ENCODE data around the gene SCIN.

SCIN gene

DNA sequence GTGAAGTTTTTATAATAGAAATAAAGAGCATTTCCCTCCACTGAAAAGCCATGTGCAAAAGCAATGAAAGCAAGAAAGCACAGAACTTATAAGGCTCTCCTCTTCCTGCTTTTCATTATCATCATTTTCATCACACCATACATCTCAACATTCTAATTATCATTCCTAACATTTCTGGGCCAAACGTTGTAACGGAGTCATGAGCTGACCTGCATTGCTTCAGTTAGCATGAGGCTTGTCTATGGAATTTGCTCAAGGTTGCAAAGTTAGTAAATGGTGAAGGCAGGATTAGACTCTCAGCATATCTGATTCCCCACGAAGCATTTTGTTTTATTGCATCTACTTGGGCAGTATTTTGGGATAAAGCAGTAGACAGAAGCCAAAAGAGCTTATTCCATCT is 11.4 kb downstream of the SCIN start:
- no peak for ATAC-seq (replicated peaks)
- Mint-ChIP-seq H3K36me3 (no peaks in the 10 kb centered on the region), H3K9me3 (no peaks in the 10 kb centered on the region), H3K4me3 (no peak overlapping the region), H3K27me3 (peaks cover 5 to 10% of the 10 kb centered on the region in 2 donors), H3K4me1 (peaks cover 14 to 15% of the 10 kb centered on the region in 2 donors), H3K27ac (no peak overlapping the region)
- no peak for DNase-seq

DNA sequence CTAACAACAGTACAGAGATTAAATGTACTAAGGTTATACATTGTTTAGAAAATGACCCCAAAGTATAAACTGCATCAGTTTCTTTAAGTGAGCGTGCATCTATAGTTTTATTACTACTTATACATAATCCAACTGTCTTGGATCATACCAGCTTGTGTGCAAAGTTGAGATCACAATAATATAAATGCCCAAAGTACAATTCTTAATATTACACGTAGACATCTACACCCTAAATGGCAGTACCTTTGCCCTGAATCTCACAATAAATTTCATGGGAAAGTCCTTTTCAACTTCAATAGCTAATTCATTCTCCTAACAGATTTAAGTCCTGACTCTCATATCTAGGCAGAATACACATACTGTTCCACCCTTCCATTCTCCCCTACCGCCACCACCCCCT is 11.8 kb downstream of the SCIN start:
- DNase-seq (no peak), ATAC-seq (replicated peaks) (no peak)
- no peak overlapping the region for H3K27ac Mint-ChIP-seq
- no peak overlapping the region for H3K4me3 Mint-ChIP-seq
- peaks cover 5 to 10% of the 10 kb centered on the region in 2 donors for H3K27me3 Mint-ChIP-seq
- H3K9me3 Mint-ChIP-seq: no peaks in the 10 kb centered on the region
- H3K36me3 Mint-ChIP-seq: no peaks in the 10 kb centered on the region
- peaks cover 14 to 15% of the 10 kb centered on the region in 2 donors for H3K4me1 Mint-ChIP-seq

DNA sequence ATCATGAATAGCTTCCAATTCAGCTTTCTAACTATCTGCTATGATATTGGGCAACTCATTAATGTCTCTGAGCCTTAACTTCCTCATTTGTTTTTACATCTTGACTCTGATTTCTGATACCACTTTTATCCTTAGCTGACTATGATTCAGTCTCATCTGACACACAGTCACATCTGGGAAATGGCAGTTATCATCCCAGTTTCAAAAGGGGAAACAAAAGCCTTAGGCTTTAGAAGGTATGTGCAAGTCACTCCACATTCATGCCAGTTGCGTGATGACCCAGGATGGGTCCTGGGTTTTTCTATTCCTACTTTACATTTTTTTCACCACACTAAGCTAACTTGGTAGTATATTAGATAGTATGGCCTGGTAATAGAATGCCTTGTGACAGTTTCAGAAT is 12.7 kb downstream of the SCIN start:
- no peak for DNase-seq
- Mint-ChIP-seq H3K27ac (no peak overlapping the region), H3K9me3 (no peaks in the 10 kb centered on the region), H3K27me3 (peaks cover 7 to 10% of the 10 kb centered on the region in 2 donors), H3K4me1 (peaks cover 14 to 15% of the 10 kb centered on the region in 2 donors), H3K36me3 (no peaks in the 10 kb centered on the region), H3K4me3 (no peak overlapping the region)
- peak in 1 of 2 donors; percentile 36 for ATAC-seq (replicated peaks)

DNA sequence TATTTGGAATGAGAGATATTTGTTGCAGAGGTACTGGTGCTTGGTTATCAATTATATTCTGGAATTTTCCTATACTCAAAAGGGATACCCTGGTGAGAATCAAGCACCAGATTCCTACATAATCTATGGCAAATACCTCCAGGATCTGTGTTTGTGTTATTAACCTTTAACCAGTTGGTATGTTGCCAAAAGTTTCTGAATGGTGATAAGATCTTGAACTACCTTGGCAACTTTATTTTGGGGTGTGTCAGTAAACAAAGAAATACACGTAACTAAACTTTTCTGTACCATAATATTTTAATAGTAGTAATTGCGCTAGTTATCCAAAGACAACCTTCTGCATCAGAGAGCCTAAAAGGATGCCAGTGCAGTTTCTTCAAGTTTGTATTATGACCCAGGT is 13.4 kb downstream of the SCIN start:
- H3K4me1 Mint-ChIP-seq: peaks cover 14 to 15% of the 10 kb centered on the region in 2 donors
- H3K36me3 Mint-ChIP-seq: no peaks in the 10 kb centered on the region
- H3K27me3 Mint-ChIP-seq: peaks cover 7% of the 10 kb centered on the region in 2 donors
- no peak for DNase-seq
- H3K9me3 Mint-ChIP-seq: no peaks in the 10 kb centered on the region
- H3K4me3 Mint-ChIP-seq: no peak overlapping the region
- H3K27ac Mint-ChIP-seq: no peak overlapping the region
- ATAC-seq (replicated peaks): no peak

DNA sequence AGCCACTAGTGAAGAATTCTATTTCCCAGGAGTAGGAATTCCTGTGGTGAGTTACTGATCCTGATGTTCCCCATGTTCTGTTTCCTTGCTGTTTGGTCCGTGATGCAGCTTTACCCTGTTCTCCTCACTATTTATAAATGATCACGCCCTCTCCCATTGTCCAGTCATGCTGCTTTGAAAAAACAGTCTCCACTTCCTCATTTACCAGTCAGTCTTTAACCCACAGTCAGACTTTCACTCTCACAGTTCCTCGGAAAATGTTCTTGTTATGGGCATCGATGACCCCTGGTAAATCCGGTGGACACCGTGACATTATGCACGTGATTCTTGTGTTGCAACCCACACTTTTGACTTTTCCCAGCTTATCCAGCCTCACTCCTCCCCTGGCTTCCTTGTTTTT is 14.4 kb downstream of the SCIN start:
- H3K4me1 Mint-ChIP-seq: peaks cover 14 to 15% of the 10 kb centered on the region in 2 donors
- H3K36me3 Mint-ChIP-seq: no peaks in the 10 kb centered on the region
- DNase-seq: peak; percentile 35
- H3K4me3 Mint-ChIP-seq: peak overlapping the region; percentile 1 to 12
- ATAC-seq (replicated peaks): peak; percentile 97 to 98
- no peaks in the 10 kb centered on the region for H3K9me3 Mint-ChIP-seq
- H3K27ac Mint-ChIP-seq: no peak overlapping the region
- peaks cover 4 to 5% of the 10 kb centered on the region in 2 donors for H3K27me3 Mint-ChIP-seq

DNA sequence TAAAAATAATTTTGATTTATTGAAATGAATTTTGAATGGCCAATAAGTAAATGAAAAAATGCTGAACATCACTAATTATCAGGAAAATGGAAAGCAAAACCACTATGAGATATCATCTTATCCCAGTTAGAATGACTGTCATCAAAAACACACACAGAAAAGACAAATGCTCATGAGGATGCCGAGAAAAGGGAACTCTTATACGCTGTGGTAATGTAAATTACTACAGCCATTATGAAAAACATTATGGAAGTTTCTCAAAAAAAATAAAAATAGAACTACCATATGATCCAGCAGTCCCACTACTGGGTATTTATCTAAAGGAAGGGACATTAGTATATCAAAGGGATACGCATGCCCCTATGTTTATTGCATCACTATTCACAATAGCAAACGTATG is 15.8 kb downstream of the SCIN start:
- Mint-ChIP-seq H3K4me1 (peaks cover 14 to 15% of the 10 kb centered on the region in 2 donors), H3K9me3 (no peaks in the 10 kb centered on the region), H3K27me3 (peaks cover 0 to 4% of the 10 kb centered on the region in 2 donors), H3K36me3 (no peaks in the 10 kb centered on the region), H3K4me3 (no peak overlapping the region), H3K27ac (no peak overlapping the region)
- DNase-seq (no peak), ATAC-seq (replicated peaks) (no peak)

DNA sequence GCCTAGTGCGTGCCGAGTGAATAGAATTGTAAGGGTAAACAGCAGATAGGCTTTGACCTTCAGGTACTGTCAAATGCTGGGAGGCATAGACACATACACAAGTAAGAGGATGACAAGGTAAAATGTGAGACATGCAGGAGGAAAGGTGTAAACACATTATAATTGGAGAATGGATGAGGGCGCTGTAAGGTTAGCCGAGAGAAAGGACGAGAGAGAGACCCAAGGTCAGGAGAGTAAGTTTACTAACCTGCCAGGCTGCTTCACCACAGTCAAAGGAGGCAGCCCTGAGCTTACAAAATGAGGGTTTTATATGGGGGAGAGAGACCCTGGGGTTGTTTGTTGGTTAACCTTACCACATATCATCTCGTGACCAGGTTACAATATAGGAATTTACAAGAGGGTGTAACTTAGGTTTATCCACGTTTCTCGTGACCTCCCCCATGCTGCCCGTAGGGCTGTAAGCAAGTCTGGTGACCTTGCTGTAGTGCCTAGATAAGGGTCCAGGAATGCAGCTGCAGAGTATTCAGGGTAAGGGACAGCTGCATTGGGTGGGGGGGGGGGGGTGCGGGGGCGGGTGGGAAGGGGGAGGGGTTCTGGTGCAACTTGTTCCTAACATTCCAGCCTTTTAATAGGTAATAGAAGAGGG is 17.9 kb downstream of the SCIN start:
- Mint-ChIP-seq H3K4me3 (no peak overlapping the region), H3K27ac (no peak overlapping the region), H3K4me1 (peaks cover 12 to 15% of the 10 kb centered on the region in 2 donors)

DNA sequence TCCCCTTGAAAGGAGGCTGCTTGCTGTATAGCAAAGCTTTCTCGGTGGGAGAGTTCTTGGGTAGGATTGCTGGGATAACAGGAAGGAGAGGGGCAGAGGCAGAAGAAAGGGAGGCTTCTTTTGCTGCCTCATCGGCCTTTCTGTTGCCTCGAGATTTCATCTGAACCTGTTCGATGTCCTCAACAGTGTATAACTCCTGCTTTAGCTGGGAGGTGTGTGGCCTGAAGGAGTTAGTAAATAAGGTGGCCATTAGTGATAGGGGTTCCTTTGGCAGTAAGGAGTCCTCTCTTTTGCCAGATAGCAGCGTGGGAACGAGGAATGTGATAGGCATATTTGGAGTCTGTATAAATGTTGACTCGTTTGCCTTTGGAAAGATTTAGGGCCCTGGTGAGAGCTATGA is 20.0 kb downstream of the SCIN start:
- H3K36me3 Mint-ChIP-seq: no peaks in the 10 kb centered on the region
- peaks cover 4 to 5% of the 10 kb centered on the region in 2 donors for H3K4me1 Mint-ChIP-seq
- DNase-seq (no peak), ATAC-seq (replicated peaks) (no peak)
- peaks cover 8 to 9% of the 10 kb centered on the region in 2 donors for H3K9me3 Mint-ChIP-seq
- H3K4me3 Mint-ChIP-seq: no peak overlapping the region
- H3K27ac Mint-ChIP-seq: no peak overlapping the region
- peaks cover 0 to 17% of the 10 kb centered on the region in 2 donors for H3K27me3 Mint-ChIP-seq

More for the DNA sequence above, 17.9 kb downstream of the SCIN start:
- ATAC-seq (replicated peaks) (no peak), DNase-seq (no peak)
- no peaks in the 10 kb centered on the region for H3K36me3 Mint-ChIP-seq
- peaks cover 0 to 4% of the 10 kb centered on the region in 2 donors for H3K27me3 Mint-ChIP-seq
- no peaks in the 10 kb centered on the region for H3K9me3 Mint-ChIP-seq

DNA sequence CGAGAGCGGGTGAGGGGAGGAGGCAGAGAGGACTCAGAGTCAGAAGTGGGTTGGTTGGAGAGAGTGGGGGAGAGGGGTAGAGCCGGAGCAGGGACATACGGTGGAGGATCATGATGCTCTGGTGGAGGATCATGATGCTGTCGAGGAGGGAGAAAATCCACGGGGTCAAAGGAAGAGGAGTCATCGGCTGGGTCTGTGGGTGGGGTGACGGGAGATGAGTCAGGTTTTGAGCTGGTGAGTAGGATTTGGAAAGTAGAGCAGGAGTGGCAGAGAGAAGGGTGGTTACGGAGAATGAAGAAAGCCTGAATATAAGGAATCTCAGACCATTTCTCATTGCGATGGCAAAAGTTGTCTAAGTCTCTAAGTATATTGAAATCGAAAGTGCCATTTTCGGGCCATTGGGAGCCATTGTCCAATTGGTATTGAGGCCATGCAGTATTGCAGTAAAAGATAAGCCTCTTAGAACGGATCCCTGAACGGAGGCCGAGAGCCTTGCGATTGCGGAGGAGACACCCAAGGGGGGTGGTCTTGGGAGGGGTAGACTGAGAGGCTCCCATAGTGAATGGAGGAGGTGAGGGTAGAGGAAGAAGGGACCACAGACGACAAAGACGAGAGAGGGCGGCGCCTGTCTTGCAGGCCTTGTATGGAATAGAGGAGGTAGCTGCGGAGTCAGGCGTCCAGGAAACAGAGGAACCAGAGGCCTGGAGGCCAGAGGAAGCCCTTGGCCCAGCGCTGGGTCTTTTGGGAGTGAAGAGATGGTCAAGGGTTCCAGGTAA is 23.8 kb downstream of the SCIN start:
- no peaks in the 10 kb centered on the region for H3K4me1 Mint-ChIP-seq
- DNase-seq (no peak), ATAC-seq (replicated peaks) (no peak)
- no peak overlapping the region for H3K27ac Mint-ChIP-seq
- peaks cover 8 to 9% of the 10 kb centered on the region in 2 donors for H3K9me3 Mint-ChIP-seq
- H3K4me3 Mint-ChIP-seq: no peak overlapping the region
- H3K27me3 Mint-ChIP-seq: peaks cover 0 to 12% of the 10 kb centered on the region in 2 donors
- no peaks in the 10 kb centered on the region for H3K36me3 Mint-ChIP-seq

DNA sequence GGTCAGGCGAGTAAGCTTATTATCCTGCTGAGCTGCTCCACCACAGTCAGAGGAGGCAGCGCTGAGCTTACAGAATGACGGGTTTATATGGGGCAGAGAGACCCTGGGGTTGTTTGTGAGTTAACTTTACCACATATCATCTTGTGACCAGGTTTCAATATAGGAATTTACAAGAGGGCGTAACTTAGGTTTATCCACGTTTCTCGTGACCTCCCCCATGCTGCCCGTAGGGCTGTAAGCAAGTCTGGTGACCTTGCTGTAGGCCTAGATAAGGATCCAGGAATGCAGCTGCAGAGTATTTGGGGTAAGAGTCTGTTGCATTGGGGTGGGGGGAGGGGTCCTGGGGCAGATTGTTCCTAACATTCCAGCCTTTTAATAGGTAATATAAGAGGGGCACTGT is 24.6 kb downstream of the SCIN start:
- DNase-seq (no peak), ATAC-seq (replicated peaks) (no peak)
- no peak overlapping the region for H3K27ac Mint-ChIP-seq
- H3K27me3 Mint-ChIP-seq: peaks cover 0 to 20% of the 10 kb centered on the region in 2 donors
- H3K9me3 Mint-ChIP-seq: peaks cover 8 to 9% of the 10 kb centered on the region in 2 donors
- no peaks in the 10 kb centered on the region for H3K4me1 Mint-ChIP-seq
- H3K4me3 Mint-ChIP-seq: no peak overlapping the region
- no peaks in the 10 kb centered on the region for H3K36me3 Mint-ChIP-seq

DNA sequence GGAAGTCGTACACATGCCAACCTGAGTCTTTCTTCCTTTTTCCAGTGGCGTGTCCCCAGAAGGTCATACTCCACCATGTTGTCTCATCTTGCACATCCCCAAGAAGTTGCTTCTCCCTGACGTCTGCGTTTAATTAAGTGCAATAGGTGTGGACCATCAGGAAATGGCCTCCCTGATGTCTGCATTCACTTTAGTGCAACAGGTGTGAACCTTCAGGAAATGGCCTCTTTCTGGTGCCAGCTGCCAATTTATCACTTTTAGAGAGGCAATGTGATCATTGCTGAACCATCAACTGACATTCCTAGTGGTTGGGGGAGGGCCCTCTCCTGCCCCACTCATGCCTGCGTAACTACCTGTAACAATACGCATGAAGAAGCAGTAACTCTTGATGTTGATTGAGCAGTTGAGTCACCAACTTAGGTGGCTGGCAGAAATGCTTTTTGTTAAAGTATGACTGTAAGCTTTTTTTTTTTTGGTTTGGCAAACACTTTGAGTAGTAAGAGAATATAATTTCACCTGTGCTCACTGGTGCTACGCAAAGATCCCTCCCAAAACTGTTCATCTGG is 25.8 kb downstream of the SCIN start:
- H3K27me3 Mint-ChIP-seq: peaks cover 0 to 20% of the 10 kb centered on the region in 2 donors
- no peak for ATAC-seq (replicated peaks)
- H3K9me3 Mint-ChIP-seq: peaks cover 8 to 9% of the 10 kb centered on the region in 2 donors
- no peak overlapping the region for H3K27ac Mint-ChIP-seq
- no peak for DNase-seq
- H3K36me3 Mint-ChIP-seq: no peaks in the 10 kb centered on the region
- no peaks in the 10 kb centered on the region for H3K4me1 Mint-ChIP-seq
- H3K4me3 Mint-ChIP-seq: no peak overlapping the region

DNA sequence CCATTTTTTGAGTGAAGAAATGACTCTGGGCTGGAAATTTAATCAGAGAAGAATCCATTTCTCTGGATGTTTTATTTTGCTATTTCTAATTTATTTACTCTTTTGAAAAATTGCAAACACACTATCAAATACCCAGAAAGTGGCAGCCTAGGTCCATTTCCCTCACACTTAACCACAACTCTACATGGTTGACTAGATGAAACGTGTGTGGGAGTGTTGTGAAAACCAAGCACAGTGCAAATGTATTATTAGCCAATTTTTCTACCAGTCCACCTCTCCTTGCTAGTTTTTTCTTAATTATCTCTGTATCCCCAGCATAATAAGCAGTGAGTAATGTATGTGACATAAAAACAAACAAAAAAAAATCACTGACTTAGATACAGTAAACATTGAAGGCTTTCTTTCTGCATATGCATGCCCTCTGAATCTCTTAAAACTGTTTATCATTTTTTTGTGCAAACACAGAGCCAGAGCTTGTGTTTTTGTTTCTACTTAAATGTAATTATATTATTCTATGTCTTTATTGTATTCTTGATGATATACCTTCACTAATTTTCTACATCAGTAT is 30.9 kb downstream of the SCIN start:
- Mint-ChIP-seq H3K27ac (no peak overlapping the region), H3K36me3 (peaks cover 0 to 6% of the 10 kb centered on the region in 2 donors), H3K27me3 (peaks cover 0 to 7% of the 10 kb centered on the region in 2 donors), H3K4me3 (no peak overlapping the region), H3K4me1 (no peaks in the 10 kb centered on the region), H3K9me3 (peaks cover 8 to 13% of the 10 kb centered on the region in 2 donors)
- no peak for DNase-seq
- peak; percentile 89 to 91 for ATAC-seq (replicated peaks)

DNA sequence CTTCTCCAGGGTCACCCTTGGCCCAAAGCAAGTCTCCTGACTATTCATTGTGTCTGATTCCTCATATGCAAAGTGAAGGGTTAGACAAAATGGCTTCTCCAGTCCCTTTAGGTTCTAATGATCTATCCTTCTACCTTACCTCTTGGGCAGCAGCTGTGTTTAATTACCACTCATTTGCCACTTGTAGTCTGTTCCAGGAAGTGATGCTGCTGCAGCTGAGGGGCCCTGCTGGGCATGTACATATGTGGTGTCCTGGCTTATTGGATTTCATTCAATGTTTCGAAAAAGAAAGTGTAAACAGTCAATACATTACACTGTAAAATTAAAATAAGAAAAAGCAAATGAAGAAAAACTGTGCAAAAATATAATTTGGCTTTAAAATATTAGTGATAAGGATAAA is 36.6 kb downstream of the SCIN start:
- ATAC-seq (replicated peaks): no peak
- Mint-ChIP-seq H3K4me1 (no peaks in the 10 kb centered on the region), H3K4me3 (no peak overlapping the region), H3K27me3 (peaks cover 0 to 7% of the 10 kb centered on the region in 2 donors), H3K9me3 (peaks cover 3 to 7% of the 10 kb centered on the region in 2 donors), H3K36me3 (peaks cover 0 to 3% of the 10 kb centered on the region in 2 donors), H3K27ac (no peak overlapping the region)
- no peak for DNase-seq

DNA sequence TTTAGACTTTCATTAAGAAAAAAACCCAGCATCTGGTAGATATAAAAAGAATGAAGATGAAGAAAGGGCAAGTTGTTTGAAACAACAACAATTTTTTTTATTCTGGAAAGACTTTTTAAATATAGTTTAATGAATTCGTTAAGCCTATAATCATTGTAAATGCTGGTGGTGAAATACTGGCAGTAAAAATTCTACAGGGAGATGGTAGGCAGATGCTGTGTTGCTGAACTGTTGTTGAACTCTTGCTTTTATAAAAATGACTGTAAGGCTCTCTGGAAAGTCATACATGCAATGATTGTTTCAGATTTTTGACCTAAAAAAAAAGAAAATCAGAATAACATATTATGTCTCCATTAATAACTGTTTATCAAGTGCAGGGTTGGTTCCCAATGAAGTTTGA is 39.0 kb downstream of the SCIN start:
- DNase-seq (no peak), ATAC-seq (replicated peaks) (no peak)
- no peak overlapping the region for H3K4me3 Mint-ChIP-seq
- peaks cover 0 to 1% of the 10 kb centered on the region in 2 donors for H3K9me3 Mint-ChIP-seq
- H3K27me3 Mint-ChIP-seq: peaks cover 0 to 9% of the 10 kb centered on the region in 2 donors
- no peaks in the 10 kb centered on the region for H3K36me3 Mint-ChIP-seq
- H3K27ac Mint-ChIP-seq: no peak overlapping the region
- H3K4me1 Mint-ChIP-seq: no peaks in the 10 kb centered on the region
